ENCODE measurements around the gene TMEM198.

- TF ChIP-seq, protein P1, sequence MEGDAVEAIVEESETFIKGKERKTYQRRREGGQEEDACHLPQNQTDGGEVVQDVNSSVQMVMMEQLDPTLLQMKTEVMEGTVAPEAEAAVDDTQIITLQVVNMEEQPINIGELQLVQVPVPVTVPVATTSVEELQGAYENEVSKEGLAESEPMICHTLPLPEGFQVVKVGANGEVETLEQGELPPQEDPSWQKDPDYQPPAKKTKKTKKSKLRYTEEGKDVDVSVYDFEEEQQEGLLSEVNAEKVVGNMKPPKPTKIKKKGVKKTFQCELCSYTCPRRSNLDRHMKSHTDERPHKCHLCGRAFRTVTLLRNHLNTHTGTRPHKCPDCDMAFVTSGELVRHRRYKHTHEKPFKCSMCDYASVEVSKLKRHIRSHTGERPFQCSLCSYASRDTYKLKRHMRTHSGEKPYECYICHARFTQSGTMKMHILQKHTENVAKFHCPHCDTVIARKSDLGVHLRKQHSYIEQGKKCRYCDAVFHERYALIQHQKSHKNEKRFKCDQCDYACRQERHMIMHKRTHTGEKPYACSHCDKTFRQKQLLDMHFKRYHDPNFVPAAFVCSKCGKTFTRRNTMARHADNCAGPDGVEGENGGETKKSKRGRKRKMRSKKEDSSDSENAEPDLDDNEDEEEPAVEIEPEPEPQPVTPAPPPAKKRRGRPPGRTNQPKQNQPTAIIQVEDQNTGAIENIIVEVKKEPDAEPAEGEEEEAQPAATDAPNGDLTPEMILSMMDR (IDR thresholded peaks at IDR 0.05) = no peak
- no peak for TF ChIP-seq EZH2 (IDR thresholded peaks at IDR 0.05; ENCODE audit: borderline replicate concordance, insufficient read depth, low read depth, low read length, poor library complexity, severe bottlenecking)
Measured at GRCh38 chr2:219514836-219515235, 29.0 kb upstream of the TMEM198 start.

Measured in B cell (primary cell).